MM.1S (cell line): Measurements from ENCODE around the gene BABAM1.

Source experiments
- EZH2 ChIP-seq: fragments of 300-600 bp; sonication (generic); optimal IDR thresholded peaks from 2 replicates; pipeline ENCODE3; 2017; ENCODE audit warnings: low read depth, mild to moderate bottlenecking, antibody characterized with exemption, low read length, mixed read lengths
- EZH2phosphoT487 ChIP-seq: fragments of 300-600 bp; sonication (generic); IDR thresholded peaks from 2 replicates; pipeline ENCODE4 v1.6.1; 2018; ENCODE audit warnings: antibody characterized with exemption, low read length
- TF ChIP-seq, protein P1 (sequence below): fragments of 300-600 bp; sonication (generic); IDR thresholded peaks from 2 replicates; pipeline ENCODE4 v1.5.1; 2016; ENCODE audit warnings: antibody characterized with exemption, low read length, mixed read lengths

DNA sequence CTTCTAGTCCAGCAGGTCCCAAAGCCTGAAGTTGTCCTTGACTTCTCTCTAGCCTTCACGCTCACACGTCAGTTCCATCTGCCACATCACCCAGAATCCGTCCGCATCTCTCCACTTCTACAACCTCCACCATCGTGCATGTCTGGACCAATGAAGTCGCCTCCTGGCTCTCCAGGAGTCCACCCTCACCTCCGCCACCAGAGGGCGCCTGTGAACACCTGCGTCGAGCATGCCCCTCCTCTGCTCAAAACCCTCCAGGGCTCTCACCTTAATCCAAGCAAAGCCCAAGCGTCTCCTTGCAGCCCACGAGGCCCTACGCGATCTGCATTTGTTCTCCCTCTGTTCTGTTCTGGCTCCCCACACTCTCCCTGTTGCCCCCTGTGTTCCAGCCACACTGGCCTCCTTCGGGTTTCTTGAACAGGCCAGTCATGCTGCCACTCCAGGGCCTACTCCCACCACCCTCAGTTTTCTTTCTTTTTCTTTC, 6.4 kb upstream of the BABAM1 start:
- TF ChIP-seq, protein P1, sequence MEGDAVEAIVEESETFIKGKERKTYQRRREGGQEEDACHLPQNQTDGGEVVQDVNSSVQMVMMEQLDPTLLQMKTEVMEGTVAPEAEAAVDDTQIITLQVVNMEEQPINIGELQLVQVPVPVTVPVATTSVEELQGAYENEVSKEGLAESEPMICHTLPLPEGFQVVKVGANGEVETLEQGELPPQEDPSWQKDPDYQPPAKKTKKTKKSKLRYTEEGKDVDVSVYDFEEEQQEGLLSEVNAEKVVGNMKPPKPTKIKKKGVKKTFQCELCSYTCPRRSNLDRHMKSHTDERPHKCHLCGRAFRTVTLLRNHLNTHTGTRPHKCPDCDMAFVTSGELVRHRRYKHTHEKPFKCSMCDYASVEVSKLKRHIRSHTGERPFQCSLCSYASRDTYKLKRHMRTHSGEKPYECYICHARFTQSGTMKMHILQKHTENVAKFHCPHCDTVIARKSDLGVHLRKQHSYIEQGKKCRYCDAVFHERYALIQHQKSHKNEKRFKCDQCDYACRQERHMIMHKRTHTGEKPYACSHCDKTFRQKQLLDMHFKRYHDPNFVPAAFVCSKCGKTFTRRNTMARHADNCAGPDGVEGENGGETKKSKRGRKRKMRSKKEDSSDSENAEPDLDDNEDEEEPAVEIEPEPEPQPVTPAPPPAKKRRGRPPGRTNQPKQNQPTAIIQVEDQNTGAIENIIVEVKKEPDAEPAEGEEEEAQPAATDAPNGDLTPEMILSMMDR: peak; percentile 97
- TF ChIP-seq EZH2 (no peak), EZH2phosphoT487 (no peak)
